ENCODE results near the gene SYVN1.
A peak's percentile ranks its signal among the peaks of the same experiment; 100 is the strongest.
"Not testable (repeated sequence)": the region's sequence is repeated elsewhere in the genome, so short reads cannot be mapped to it uniquely, and the experiment has no call there.

Gene SYVN1

DNA sequence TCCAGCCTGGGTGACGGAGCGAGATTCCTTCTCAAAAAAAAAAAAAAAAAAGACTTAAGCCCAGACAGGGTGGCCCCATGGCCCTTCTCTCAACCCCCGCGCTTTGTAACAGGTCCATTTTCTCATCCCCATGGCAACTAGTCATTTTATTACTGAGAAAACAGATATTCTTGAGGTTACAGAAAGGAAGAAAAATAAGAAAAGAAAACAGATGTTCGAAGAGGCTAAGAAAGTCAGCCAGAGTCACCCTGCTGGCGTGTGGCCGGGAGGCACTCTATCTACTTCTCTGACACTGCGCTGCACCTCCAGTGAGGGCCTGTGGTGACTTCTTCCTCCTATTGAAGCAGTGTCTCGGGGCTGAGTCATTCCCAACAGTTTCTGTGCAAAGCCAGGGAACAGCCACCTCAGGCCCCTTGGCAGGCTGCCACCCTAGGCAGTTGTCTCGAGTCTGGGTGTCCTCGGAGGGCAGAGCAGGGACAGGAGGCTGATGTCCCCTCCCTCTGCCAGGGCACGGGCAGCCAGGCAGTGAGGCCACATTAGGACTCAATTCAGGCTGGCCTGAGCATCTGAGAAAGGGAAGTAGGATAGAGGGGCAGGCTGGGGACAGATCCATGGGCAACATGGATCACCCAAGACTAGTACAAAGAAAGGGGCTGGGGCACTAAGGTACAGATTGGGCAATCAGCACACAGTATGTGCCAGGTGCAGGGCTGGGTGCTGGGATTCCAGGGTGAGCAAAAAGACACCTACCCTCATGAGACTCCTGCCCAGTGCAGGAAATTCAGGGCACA is 16.4 kb upstream of the SYVN1 start:
- DNase-seq: peak; percentile 98

DNA sequence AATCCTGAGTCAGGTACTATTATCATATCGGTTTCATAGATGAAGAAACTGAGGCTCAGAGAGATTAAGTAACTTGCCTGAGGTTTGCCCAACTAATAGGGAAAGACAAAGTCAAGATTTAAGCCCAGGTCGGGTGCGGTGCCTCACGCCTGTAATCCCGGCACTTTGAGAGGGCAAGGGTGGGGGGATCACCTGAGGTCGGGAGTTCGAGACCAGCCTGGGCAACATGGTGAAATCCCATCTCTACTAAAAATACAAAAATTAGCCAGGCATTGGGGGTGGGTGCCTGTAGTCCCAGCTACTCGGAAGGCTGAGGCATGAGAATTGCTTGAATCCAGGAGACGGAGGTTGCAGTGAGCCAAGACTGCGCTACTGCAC is 15.8 kb upstream of the SYVN1 start:
- not testable (repeated sequence) for DNase-seq

DNA sequence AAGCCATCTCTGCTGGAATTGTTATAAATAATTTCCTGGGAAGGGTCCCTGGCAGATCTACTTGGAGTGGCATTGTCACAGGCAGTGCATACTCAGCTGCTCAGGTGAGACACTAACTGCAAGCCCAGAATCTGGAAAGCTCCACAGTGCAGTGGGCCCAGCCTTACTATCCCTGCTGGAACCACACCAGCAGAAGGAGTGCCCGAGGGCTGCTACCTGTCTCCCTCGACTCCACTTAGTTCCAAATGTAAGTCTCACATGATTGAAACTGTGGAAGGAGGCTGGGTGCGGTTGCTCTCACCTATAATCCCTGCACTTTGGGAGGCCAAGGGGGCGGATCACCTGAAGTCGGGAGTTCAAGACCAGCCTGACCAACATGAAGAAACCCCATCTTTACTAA is 14.3 kb upstream of the SYVN1 start:
- DNase-seq: no peak

DNA sequence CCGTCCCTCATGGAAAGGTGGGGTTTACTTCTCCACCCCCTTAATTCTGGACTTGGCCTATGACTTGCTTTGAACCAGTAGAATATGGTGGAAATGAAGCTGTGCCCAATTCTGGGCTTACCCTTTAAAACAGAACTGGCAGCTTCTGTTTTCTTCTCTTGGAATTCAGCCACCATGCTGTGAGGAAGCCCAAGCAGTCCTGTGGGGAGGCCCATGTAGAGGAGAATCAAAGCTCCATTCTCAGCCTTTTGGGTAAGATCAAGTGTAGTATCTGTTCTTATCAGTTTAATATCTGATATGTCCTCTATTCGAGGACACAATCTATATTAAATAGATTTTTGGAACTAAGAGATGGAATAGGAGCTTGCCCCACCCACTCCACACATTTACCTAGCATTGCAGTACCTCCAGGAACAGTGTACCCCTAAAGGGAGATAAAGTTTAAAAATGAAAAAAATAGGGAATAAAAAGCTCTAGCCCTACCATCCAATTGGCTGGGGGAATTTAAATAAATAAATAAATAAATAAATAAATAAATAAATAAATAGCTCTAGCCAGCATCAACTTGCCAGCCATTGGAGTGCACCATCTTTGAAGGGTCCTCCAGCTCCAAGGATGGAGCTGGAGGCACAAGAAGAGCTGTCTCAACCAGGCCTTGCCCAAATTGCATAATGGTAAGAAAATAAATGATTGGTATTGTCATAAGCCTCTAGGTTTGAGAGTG is 13.2 kb upstream of the SYVN1 start:
- DNase-seq: no peak

DNA sequence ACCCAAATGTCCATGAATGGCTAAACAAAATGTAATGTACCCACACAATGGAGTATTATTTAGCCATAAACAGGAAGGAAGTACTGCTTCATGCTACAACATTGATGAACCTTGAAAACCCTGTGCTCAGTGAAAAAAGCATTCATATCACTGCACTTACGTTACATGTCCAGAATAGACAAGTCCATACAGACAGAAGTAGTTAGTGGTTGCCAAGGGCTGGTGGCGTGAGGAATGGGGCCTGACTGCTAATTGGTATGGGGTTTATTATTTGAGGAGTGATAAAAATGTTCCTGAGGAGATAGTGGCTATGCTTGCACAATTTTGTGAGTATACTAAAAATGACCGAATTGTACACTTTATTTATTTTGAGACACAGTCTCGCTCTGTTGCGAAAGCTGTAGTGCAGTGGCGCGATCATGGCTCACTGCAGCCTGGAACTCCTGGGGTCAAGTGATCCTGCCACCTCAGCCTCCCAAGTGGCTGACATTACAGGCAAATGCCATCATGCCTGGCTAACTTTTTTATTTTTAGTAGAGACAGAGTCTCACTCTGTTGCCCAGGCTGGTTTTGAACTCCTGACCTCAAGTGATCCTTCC is 7.7 kb upstream of the SYVN1 start:
- no peak for DNase-seq

DNA sequence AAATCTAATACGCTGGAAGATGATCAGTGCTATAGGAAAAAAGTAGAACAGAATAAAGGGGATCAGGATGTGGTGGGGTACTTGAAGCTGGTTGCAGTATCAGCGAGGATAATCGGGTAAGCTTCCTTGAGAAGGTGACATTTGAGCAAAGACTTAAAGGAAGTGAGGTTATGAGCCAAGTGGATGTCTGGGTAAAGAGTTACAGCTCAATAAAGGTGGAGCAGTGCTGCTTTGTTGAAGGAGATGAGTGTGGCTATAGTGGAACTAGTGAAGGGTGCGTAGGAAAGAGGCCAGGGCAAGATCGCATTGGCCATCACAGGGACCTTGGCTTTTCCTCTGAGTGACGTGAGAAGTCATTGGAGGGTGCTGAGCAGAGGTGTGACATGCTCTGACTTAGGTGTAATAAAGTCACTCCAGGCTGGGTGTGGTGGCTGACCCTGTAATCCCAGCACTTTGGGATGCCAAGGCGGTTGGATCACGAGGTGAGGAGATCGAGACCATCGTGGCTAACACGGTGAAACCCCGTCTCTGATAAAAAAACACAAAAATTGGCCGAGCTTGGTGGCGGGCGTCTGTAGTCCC is 2.3 kb upstream of the SYVN1 start:
- DNase-seq: no peak

DNA sequence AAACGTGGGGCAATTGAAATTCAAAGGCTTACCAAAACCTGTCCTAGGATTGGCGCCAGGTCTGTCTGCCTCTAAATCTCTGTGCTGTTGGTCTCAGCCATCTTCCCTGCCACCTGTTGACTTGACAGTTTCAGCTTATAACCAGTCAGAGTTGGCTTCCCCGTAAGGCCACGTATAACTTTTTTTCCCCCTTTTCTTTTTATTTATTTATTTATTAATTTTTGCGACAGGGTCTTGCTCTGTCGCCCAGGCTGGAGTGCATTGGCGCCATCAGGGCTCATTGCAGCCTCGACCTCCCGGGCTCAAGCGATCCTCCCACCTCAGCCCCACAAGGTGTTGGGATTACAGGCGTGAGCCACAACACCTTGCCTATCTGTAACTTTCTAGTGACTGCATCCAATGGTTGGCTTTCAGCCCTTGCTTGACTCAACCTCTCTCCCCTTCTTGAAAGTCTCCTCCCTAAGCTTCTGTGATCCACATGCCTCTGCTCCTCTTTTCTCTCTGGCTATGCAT is 1.4 kb upstream of the SYVN1 start:
- DNase-seq: no peak

DNA sequence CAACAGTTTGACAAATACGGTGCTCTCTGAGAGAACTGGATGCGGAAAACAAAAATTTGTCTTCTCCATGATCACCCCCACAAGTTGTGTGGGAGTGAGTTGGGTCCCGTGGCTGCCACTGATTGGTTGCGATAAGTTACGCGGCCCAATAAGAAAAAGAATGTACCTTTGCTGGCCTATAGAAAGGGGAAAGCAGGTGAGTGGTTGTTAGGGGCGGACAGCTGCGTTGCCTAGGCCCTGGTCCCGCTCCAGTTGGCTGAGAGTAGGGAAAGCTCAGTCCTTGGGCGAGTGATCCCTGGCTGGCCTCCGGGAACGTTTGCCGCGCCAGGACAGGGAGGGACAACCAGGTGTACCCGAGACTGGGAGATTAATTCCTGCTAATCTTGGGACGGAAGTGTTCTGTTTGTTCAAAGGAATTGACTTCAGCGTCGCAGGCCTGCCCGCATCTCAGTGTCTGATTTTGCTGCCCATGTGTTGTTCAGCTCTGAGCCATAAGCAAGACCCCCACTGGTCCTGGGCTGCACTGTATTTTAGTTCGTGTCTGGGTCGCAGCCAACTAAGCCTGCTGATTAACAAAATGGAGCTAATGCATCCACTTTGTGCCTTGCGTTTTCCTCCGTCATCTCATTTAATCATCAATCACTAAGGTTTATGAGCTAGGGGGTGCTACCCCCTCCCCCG is 773 bp upstream of the SYVN1 start:
- peak; percentile 98 for DNase-seq

DNA sequence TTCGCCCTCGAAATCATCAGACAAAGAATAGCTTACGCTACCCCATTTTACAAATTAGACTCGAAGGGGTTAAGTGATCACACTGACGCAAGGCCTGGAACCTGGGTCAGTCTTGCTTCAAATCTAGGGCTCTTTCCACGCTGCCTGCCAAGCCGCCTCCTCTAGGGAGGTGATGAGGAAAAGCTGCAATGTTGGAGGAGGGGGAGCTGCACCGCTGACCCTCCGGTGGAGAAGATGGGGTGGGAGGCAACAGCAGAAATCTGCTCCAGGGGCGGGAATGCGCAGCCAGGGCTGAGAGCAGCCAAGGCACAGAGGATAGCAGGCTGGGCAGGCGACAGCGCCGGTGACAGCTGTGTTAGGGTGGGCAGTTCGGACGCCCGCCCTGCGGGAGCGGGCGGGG is 595 bp downstream of the SYVN1 start:
- no peak for DNase-seq

DNA sequence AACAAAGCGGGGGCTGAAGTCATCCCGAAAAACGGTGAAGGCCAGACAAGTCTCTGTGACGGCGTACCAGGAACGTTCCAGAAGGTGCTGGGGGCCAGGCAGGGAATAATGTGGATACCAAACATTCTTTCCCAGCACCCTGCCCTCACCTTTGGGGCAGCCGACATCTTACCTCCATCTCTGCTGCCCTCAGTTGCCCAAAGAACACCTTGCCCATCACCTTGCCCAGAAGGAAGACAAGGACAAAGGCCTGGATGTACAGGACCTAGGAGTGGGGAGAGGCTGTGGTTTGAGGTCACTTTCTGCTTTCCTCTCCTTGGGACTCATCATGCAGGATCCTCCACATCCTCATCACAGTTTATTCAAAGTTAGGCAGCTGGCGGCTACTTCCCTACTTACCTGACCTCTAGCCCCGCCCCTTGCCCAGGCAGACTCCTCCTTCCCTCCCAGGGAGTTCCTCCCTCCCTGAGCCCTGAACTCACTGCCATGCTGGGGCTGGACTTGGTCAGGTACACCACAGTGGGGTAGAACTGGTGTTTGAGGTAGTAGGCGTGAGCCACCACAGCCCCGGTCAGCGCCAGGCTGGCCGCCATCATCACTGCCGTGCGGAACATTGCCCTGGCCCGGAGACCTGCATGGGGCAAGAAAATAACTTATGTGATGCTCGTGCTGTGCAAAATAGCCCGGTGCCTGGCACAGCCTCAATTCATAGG is 1.2 kb downstream of the SYVN1 start:
- peak; percentile 69 for DNase-seq

DNA sequence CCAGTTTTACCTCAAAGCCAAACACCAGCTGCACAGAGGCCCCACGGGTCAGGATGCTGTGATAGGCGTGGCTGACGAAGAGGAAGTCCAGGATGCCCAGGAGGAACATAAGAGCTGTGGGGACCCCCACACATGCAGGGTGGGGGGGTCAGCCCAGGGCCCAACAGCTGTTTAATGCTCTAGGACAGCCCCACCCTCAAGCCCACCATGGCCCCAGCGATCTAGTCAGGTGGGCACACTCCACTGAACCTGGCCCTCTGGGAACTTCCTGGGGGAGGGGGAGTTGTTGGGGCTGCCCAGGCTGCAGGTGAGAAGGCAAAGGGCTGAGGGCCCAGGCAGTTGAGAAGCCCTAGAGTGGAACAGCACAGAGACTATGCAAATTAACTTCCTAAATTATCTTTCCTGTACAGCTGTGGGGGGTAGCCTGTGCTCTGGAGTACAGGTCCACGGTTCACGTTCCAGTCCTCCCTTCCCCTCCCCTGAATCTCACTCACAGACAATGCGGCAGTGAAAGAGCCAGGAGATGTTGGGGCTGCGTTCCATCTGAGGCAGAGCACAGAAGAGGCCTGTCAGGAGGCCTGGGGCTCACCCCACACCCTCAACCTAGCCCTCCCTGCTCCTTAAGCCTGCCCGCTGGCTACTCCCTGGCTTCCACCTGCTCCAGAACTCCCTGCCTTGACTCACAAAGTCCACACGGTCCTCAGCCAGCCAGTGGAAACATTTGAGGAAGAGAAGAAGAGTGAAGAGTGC is 1.9 kb downstream of the SYVN1 start:
- no peak for DNase-seq

DNA sequence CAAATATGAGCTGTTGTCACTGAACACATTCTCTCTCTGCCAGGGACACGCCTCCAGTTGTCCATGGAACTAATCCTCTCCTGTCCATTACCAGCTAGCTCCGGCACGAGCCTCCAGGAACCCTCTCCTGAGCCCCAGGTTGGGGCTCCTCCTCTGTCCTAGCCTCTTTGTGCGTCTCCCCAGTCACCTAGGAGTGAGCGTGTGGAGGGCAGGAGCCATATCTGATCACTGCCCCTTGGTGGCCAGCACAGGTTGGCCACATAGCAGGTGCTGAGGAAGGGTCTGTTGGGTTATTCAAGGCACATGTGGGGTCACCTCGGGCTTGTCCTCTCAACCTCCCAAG is 2.5 kb downstream of the SYVN1 start:
- no peak for DNase-seq

DNA sequence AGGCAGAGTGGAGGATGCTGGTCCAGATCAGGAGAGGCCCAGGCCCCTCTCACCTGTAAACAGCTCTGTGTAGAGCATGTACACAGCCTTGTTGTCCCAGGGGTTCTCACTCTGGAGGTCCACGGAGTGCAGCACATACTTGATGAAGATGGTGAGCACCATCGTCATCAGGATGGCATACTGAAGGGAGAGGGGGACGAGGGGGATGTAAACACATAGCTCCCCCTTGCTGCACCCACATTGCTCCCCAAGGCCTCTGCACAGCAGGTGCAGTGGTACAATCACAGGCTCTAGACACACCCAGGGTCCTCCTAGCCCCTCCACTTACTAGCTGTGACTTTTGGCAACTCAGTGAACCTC is 2.9 kb downstream of the SYVN1 start:
- DNase-seq: no peak

DNA sequence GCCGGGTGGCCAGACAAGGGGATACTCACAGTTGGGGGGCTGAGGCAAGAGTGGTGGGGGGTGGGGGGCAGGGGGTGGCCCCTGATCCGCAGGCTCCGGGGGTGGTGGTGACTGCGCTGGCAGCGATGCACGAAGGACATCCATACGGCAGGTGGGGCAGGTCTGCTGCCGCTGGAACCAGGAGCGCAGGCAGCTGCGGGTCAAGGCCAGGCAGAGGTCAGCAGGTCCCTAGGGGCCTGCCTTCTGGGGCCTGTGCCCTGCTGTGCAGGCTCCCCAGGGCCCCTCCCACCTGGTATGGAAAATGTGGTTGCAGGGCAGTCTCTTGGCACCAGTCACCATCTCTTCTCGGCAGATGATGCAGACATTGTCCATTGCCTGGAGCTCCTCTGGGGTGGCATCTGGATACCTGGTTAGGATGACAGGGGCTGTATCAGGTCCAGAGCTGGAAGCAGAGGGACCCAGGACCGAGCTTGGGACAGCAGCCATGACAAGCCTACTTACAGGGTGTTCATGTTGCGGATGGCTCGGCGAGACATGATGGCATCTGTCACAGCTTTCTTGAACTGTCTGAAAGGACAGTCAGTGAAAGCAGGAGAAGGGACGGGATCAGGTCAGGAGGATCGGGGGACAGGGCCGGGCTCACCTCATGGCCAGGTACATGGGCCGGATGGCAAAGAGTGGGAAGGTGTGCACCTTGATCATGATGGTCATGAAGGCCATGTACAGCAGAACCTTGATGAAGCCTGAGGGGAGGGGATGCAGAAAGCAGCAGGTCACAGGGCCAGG is 3.5 kb downstream of the SYVN1 start:
- DNase-seq: no peak

DNA sequence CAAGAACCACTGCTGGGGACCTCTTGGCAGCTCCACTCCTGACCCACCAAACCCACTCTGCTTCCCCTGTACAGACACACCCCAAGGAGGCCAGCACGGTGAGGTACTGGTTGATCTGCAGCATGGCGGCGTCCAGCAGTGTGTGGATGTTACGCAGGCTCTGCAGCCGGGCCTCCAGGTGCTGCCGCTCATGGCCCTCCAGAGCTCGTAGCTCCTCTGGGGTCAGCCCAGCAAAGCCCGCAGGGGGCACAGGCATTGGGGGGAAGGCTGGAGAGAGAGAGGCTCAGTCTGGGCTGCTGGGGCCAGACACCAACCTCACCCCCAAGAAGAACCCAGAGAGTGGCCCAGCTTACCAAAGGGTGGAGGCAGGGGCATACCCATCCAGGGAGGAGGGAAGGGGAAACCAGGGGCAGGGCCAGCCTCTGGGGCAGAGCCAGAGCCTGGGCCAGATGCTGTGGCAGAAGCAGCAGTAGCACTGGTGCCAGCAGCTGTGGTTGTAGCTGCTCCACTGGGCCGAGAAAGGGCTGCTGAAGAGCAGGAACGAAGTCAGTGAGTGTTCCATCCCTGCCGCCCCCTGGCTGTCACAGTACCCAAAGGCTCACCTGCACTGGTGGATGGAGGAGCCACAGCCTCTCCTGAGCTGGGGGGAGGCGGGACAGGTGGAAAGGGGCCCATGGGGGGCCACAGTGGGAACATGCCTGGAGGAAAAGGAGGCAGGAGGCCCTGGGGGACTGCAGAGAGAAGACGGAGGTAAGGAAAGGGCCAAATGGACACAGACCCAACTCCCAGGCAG is 4.5 kb downstream of the SYVN1 start:
- DNase-seq: no peak

DNA sequence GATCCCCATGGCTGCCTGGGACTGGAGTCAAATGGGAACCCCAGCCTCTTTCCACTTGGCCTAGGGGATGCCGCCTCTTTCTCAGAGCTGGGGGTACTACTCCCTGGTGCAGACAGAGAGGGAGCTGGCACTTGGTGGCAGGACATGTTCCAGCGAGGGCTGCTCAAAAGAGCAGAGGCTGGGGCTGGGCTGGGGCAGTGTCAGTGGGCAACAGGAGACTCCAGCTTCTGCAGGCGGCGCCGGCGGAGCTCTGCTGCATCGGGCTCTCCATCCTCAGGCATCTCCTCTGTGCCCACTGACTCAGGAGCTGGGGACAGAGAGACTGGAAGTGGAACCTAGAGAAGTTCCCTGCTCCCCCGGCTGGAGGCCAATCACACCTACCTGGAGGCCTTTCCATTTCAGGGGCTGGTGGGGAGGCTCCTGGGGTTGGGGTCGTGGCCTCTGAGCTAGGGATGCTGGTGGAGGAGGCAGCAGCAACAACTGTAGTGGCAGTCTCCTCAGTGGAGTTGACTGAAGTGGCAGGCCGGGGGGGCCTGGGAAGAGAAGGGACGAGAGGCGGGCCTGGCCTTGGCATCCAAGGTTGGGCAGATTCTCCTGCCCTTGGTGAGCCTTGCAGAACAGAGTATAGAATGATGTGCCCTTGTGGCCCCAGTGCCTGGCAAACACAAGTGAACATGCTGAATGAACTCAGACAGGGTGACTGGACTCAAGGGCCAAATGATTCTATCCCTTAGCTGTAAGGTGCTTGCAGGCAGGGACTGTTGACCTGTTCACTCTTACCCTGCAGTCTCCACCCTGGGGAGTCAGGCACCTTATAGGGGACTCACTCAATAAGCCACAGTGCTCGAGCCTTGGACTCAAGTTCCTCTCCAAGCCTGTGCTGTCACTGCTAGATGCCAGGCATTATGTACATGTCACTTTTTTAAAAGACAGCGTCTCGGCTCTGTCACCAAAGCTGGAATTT is 5.9 kb downstream of the SYVN1 start:
- DNase-seq: no peak

DNA sequence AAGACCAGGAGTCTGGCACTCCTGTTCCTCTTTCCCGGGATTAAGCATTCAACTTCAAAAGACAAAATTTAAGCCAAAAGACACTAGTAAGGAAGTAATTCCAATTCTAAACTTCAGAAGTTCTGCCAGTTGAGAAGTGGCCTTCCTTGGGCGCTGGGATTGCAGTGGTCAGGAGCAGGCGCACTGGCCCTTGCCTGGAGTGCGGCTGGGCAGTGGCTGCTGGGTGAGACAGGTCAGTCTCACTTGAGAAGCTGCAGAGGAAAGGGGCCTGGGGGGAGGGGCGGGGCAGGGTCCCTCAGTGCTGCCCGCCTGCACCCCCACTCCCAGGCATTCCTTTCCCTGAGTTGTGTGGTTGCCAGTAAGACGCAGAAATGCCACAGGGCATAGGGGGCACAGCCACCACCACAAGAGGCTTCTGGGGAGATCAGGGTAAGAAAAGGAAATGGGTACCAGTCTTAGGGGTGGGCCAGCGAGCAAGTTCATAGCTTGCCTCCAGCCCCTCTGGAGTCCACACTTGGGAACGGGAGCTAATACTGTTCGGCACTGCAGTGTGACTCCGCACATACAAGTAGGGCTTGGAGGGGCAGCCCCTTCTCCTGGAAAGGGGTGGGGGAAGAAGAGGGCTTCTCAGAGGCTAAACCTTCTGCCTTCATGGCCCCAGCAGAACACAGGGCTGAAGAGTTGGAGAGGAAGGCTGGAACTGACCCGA is 6.7 kb downstream of the SYVN1 start:
- DNase-seq: no peak

DNA sequence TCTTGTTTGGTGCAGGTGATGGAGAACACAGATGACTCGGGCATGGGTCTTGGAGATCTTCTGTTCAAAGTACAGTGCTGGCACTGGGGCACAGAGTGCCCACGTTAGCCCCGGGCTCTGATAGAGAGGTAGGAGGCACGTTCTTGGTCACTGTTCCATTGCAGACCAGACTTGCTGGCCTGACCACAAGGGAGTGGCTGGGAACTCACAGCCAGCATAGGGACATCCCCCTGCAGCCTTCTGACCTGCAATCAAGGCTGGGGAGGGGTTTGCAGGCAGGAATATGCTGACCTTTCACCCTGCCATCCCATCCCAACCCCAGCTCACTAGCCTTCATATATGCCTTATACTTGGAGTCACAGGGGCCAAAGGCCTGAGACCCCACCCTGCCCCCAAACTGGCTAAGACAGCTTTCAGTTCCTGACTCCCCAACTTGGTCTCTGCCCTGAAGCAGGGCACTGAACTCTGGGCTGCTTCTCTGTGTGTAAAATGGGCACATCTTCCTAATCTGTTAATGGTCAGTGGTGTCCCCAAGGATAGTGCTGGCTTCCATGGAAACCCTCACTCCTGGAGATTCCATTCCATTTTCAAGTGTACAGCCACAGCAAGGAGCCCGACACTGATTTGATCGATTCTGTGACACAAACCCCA is 7.6 kb downstream of the SYVN1 start:
- DNase-seq: no peak

All from hematopoietic multipotent progenitor cell treated with erythropoietin and hydrocortisone succinate and interleukin-3 and kit ligand, for 8 days (in vitro differentiated cells).